Metanephros (tissue), 2 donors: Measurements from ENCODE around the gene MEG3. TPM values are rescaled to one million over a fixed set of nuclear protein-coding genes. Genes with fewer than 3 reads are reported as not detected.
A peak's percentile ranks its signal among the peaks of the same experiment; 100 is the strongest.

ENCODE experiments used
- small RNA-seq: library from RNA; depleted of rRNA; stranded (forward); fragments of <200 nt; gene quantifications from one replicate; pipeline ENCODE3, GENCODE V24; 2014; ENCODE audit warnings: low replicate concordance
- total RNA-seq: library from RNA; depleted of rRNA; stranded (reverse); fragments of >200 nt; gene quantifications from one replicate; pipeline ENCODE4 v1.2.3, GENCODE V29; 2014

Gene MEG3
- total RNA-seq = 466 TPM

DNA sequence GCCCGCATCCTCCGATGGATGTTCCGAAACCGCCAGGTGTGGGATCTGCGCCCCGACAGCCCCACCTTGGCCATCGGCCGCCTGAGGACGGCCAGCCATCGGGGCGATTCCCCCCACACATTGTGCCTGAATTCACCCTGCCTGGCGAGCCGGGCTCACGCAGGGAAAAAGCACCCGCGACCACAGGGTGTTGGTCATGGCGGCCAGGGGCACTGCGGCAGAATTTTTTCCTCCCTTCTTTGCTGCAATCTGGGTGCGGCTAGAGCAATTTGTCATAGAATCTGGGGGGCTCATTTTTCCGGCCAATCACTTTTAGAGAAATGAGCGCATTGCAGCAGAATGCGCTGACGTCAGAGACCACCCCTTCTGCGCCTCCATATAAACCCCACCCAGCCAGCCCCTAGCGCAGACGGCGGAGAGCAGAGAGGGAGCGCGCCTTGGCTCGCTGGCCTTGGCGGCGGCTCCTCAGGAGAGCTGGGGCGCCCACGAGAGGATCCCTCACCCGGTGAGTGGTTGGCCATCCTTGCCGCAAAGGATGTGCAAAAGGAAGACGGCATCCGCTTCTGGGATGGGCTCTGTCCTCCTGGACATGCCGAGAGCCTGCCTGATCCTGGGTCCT lies at the start of gene MEG3:
Gene MEG3, plus strand, starts transcription at position 406 of the 619 bp plus-strand sequence.

DNA sequence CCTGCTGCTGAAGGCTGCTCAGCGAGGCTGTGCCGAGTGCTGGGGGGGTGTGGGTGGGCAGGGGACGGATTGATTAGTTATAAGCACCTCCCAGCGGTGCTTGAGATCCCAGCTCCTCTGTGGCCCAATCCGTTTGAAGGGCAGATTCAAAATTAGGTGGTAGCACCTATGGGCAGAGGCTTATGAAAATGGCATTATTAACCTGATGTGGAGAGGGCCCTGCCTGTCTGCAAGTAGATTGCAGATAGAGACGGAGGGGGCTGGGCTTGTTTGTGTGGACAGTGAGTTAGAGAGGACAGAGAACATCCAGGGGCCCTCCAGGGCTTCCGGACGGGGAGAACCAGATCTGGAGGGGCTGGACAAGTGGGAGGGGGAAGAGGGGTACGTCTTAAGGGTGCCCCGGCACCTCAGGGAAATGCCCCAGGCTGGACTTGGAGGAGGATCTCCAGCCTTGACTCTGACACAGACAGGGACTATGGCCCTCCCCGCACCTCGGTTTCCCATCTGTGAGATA lies 77.8 kb downstream of the MEG3 start, which contains the start of gene RTL1:
Gene RTL1, minus strand, starts transcription at position 51 of the 514 bp plus-strand sequence. CDS start 18,934 bp downstream, outside the sequence.

Small RNA genes within 50 kb of the gene (small RNA-seq; reads per million reads assigned to genes)
- gene AL117190.3 (not detected), gene MIR127 (not detected), gene MIR136 (not detected), gene MIR2392 (not detected), gene MIR337 (2.4 reads per million, percentile 90 among the genes with 10 or more reads in this experiment), gene MIR431 (not detected), gene MIR432 (not detected), gene MIR433 (not detected), gene MIR493 (15.5 reads per million, percentile 95 among the genes with 10 or more reads in this experiment), gene RF01928 (not detected), gene RF02145 (not detected), gene SNORD112 (1.1 reads per million, percentile 83 among the genes with 10 or more reads in this experiment)

Other genes starting within 250 kb of the MEG3 start
- gene BEGAIN, start 238.7 kb upstream of the MEG3 start, total RNA-seq = 2.8 TPM
- gene DLK1, start 99.2 kb upstream of the MEG3 start, total RNA-seq = 170 TPM
- gene RTL1, start 77.6 kb downstream of the MEG3 start, total RNA-seq = 8.5 TPM